Measurements from ENCODE around the gene SCFD2.
"Not testable (repeated sequence)": the region's sequence is repeated elsewhere in the genome, so short reads cannot be mapped to it uniquely, and the experiment has no call there.

SCFD2 gene

GRCh38 chr4:53043891-53044650 is 321.8 kb downstream of the SCFD2 start:
- H3K9me3 Mint-ChIP-seq: no peaks in the 10 kb centered on the region
- H3K27ac Mint-ChIP-seq: no peak overlapping the region
- H3K27me3 Mint-ChIP-seq: no peaks in the 10 kb centered on the region
- no peaks in the 10 kb centered on the region for H3K36me3 Mint-ChIP-seq (ENCODE audit: insufficient read depth)
- ATAC-seq (replicated peaks) (no peak), DNase-seq (no peak)
- peaks cover 0 to 2% of the 10 kb centered on the region in 2 donors for H3K4me1 Mint-ChIP-seq (ENCODE audit: low read depth in 2 of 2)
- no peak overlapping the region for H3K4me3 Mint-ChIP-seq

- Mint-ChIP-seq H3K36me3 (ENCODE audit: insufficient read depth) (no peaks in the 10 kb centered on the region), H3K4me1 (ENCODE audit: low read depth in 2 of 2) (peaks cover 0 to 2% of the 10 kb centered on the region in 2 donors), H3K27me3 (no peaks in the 10 kb centered on the region), H3K4me3 (no peak overlapping the region), H3K9me3 (no peaks in the 10 kb centered on the region), H3K27ac (no peak overlapping the region)
- ATAC-seq (replicated peaks) (no peak), DNase-seq (no peak)
Measured at GRCh38 chr4:53043055-53043454, 322.8 kb downstream of the SCFD2 start.

- Mint-ChIP-seq H3K36me3 (ENCODE audit: insufficient read depth) (no peaks in the 10 kb centered on the region), H3K27ac (no peak overlapping the region), H3K9me3 (no peaks in the 10 kb centered on the region), H3K4me3 (no peak overlapping the region), H3K4me1 (ENCODE audit: low read depth in 2 of 2) (peaks cover 0 to 2% of the 10 kb centered on the region in 2 donors), H3K27me3 (no peaks in the 10 kb centered on the region)
- DNase-seq (no peak), ATAC-seq (replicated peaks) (no peak)
Measured at GRCh38 chr4:53040851-53041250, 325.0 kb downstream of the SCFD2 start.

GRCh38 chr4:53040459-53040815 is 325.4 kb downstream of the SCFD2 start:
- Mint-ChIP-seq H3K36me3 (ENCODE audit: insufficient read depth) (no peaks in the 10 kb centered on the region), H3K9me3 (no peaks in the 10 kb centered on the region), H3K27ac (no peak overlapping the region), H3K4me3 (no peak overlapping the region), H3K4me1 (ENCODE audit: low read depth in 2 of 2) (peaks cover 0 to 2% of the 10 kb centered on the region in 2 donors), H3K27me3 (no peaks in the 10 kb centered on the region)
- no peak for DNase-seq
- no peak for ATAC-seq (replicated peaks)

- no peaks in the 10 kb centered on the region for H3K27me3 Mint-ChIP-seq
- H3K27ac Mint-ChIP-seq: no peak overlapping the region
- H3K9me3 Mint-ChIP-seq: no peaks in the 10 kb centered on the region
- H3K36me3 Mint-ChIP-seq (ENCODE audit: insufficient read depth): no peaks in the 10 kb centered on the region
- no peak overlapping the region for H3K4me3 Mint-ChIP-seq
- DNase-seq (no peak), ATAC-seq (replicated peaks) (no peak)
- peaks cover 2% of the 10 kb centered on the region in 2 donors for H3K4me1 Mint-ChIP-seq (ENCODE audit: low read depth in 2 of 2)
Measured at GRCh38 chr4:53039741-53040458, 326.0 kb downstream of the SCFD2 start.

- H3K27me3 Mint-ChIP-seq: no peaks in the 10 kb centered on the region
- H3K9me3 Mint-ChIP-seq: peaks cover 0 to 7% of the 10 kb centered on the region in 2 donors
- no peak overlapping the region for H3K27ac Mint-ChIP-seq
- no peak overlapping the region for H3K4me3 Mint-ChIP-seq
- H3K4me1 Mint-ChIP-seq (ENCODE audit: low read depth in 2 of 2): peaks cover 10 to 19% of the 10 kb centered on the region in 2 donors
- no peaks in the 10 kb centered on the region for H3K36me3 Mint-ChIP-seq (ENCODE audit: insufficient read depth)
- no peak for DNase-seq
- no peak for ATAC-seq (replicated peaks)
Measured at GRCh38 chr4:53037892-53038291, 328.0 kb downstream of the SCFD2 start.

- H3K4me3 Mint-ChIP-seq; DNase-seq; ATAC-seq (replicated peaks); H3K36me3 Mint-ChIP-seq (ENCODE audit: insufficient read depth); H3K9me3 Mint-ChIP-seq; H3K27me3 Mint-ChIP-seq: not testable (repeated sequence)
- peaks cover 16 to 21% of the 10 kb centered on the region in 2 donors for H3K4me1 Mint-ChIP-seq (ENCODE audit: low read depth in 2 of 2)
- peak overlapping the region in 1 of 2 donors; percentile 15 for H3K27ac Mint-ChIP-seq
Measured at GRCh38 chr4:53032908-53033307, 333.0 kb downstream of the SCFD2 start.

- Mint-ChIP-seq H3K4me3 (no peak overlapping the region), H3K27me3 (no peaks in the 10 kb centered on the region), H3K4me1 (ENCODE audit: low read depth in 2 of 2) (peaks cover 0 to 4% of the 10 kb centered on the region in 2 donors), H3K27ac (no peak overlapping the region), H3K36me3 (ENCODE audit: insufficient read depth) (no peaks in the 10 kb centered on the region), H3K9me3 (no peaks in the 10 kb centered on the region)
- DNase-seq: no peak
- no peak for ATAC-seq (replicated peaks)
Measured at GRCh38 chr4:53026233-53026632, 339.6 kb downstream of the SCFD2 start.

GRCh38 chr4:53023677-53024299 is 342.1 kb downstream of the SCFD2 start:
- Mint-ChIP-seq H3K36me3 (ENCODE audit: insufficient read depth) (no peaks in the 10 kb centered on the region), H3K4me1 (ENCODE audit: low read depth in 2 of 2) (peaks cover 0 to 4% of the 10 kb centered on the region in 2 donors), H3K9me3 (no peaks in the 10 kb centered on the region), H3K27ac (no peak overlapping the region), H3K27me3 (no peaks in the 10 kb centered on the region), H3K4me3 (no peak overlapping the region)
- DNase-seq (no peak), ATAC-seq (replicated peaks) (no peak)

- Mint-ChIP-seq H3K9me3 (no peaks in the 10 kb centered on the region), H3K4me3 (no peak overlapping the region), H3K27ac (no peak overlapping the region), H3K4me1 (ENCODE audit: low read depth in 2 of 2) (peaks cover 0 to 4% of the 10 kb centered on the region in 2 donors), H3K36me3 (ENCODE audit: insufficient read depth) (no peaks in the 10 kb centered on the region), H3K27me3 (no peaks in the 10 kb centered on the region)
- no peak for ATAC-seq (replicated peaks)
- DNase-seq: no peak
Measured at GRCh38 chr4:53022513-53023100, 343.3 kb downstream of the SCFD2 start.

GRCh38 chr4:53021754-53022512 is 343.9 kb downstream of the SCFD2 start:
- Mint-ChIP-seq H3K36me3 (ENCODE audit: insufficient read depth) (no peaks in the 10 kb centered on the region), H3K9me3 (no peaks in the 10 kb centered on the region), H3K4me3 (no peak overlapping the region), H3K27ac (no peak overlapping the region), H3K27me3 (no peaks in the 10 kb centered on the region), H3K4me1 (ENCODE audit: low read depth in 2 of 2) (peaks cover 0 to under 1% of the 10 kb centered on the region in 2 donors)
- DNase-seq: no peak
- no peak for ATAC-seq (replicated peaks)

- ATAC-seq (replicated peaks) (no peak), DNase-seq (no peak)
- no peak overlapping the region for H3K4me3 Mint-ChIP-seq
- no peaks in the 10 kb centered on the region for H3K9me3 Mint-ChIP-seq
- no peak overlapping the region for H3K27ac Mint-ChIP-seq
- H3K4me1 Mint-ChIP-seq (ENCODE audit: low read depth in 2 of 2): no peaks in the 10 kb centered on the region
- no peaks in the 10 kb centered on the region for H3K36me3 Mint-ChIP-seq (ENCODE audit: insufficient read depth)
- H3K27me3 Mint-ChIP-seq: no peaks in the 10 kb centered on the region
Measured at GRCh38 chr4:53019485-53020382, 346.1 kb downstream of the SCFD2 start.

Data from effector memory CD8-positive, alpha-beta T cell (primary cell).